Fibroblast of pulmonary artery (primary cell): Measurements from ENCODE around the gene SORCS1.

Source experiments
- DNase-seq: peaks from one replicate; pipeline ENCODE4 v3.0.0-alpha.2; 2010; ENCODE audit warnings: low read depth
- H3K4me3 ChIP-seq: replicated peaks from 2 replicates; pipeline ENCODE4 v1.5.1; 2011; ENCODE audit warnings: low read depth, mild to moderate bottlenecking, control low read depth, low read length, moderate library complexity
- CTCF ChIP-seq: IDR thresholded peaks from 2 replicates; pipeline ENCODE4 v1.5.1; 2011; ENCODE audit warnings: mild to moderate bottlenecking, control low read depth, low read length, inconsistent platforms; ENCODE audit errors: missing control alignments

The SORCS1 gene

GRCh38 chr10:107072786-107073185 lies 91.7 kb downstream of the SORCS1 start:
- DNase-seq, result no peak
- no peak overlapping the region for H3K4me3 ChIP-seq
- no peak for TF ChIP-seq CTCF

GRCh38 chr10:107072028-107072427 lies 92.5 kb downstream of the SORCS1 start:
- H3K4me3 ChIP-seq, result no peak overlapping the region
- no peak for DNase-seq
- TF ChIP-seq CTCF, result no peak

GRCh38 chr10:107071301-107071700 lies 93.2 kb downstream of the SORCS1 start:
- no peak for TF ChIP-seq CTCF
- no peak for DNase-seq
- H3K4me3 ChIP-seq, result no peak overlapping the region

- H3K4me3 ChIP-seq, result no peak overlapping the region
- no peak for DNase-seq
- no peak for TF ChIP-seq CTCF
Observed at GRCh38 chr10:107067843-107068242, 96.7 kb downstream of the SORCS1 start.

GRCh38 chr10:107064075-107064474 lies 100.4 kb downstream of the SORCS1 start:
- TF ChIP-seq CTCF, result no peak
- no peak for DNase-seq
- H3K4me3 ChIP-seq, result no peak overlapping the region

GRCh38 chr10:107059872-107060271 lies 104.6 kb downstream of the SORCS1 start:
- TF ChIP-seq CTCF, result no peak
- no peak overlapping the region for H3K4me3 ChIP-seq

GRCh38 chr10:107059068-107059804 lies 105.3 kb downstream of the SORCS1 start:
- no peak for DNase-seq
- TF ChIP-seq CTCF, result no peak
- no peak overlapping the region for H3K4me3 ChIP-seq

More at GRCh38 chr10:107059872-107060271, 104.6 kb downstream of the SORCS1 start:
- DNase-seq, result no peak
